ENCODE results near the gene SCAP. TPM values are rescaled to one million over a fixed set of nuclear protein-coding genes. Genes with fewer than 3 reads are reported as not detected.

The SCAP gene
- total and polyA plus RNA-seq, 2 of the 13 experiments (the other 11 are each of a cell fraction or from before 2014, with no cell fraction given) = 40.4 to 53.3 TPM

DNA sequence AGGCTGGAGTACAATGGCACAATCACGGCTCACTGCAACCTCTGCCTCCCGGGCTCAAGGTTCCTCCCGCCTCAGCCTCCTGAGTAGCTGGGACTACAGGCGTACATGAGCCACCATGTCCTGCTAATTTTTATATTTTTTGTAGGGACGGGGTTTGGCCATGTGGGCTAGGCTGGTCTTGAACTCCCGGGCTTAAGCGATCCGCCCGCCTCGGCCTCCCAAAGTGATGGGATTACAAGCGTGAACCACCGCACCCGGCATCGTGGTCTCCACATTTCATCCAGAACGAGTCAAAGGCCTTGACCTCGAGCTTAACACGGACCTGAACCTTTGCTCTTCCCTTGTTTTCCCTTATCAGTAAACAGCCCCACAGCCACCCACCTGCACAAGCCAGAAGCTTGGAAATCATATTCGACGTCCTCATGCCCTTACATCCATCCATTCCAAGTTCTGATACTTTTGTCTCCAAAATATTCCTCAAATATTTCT lies 96.3 kb downstream of the SCAP start (continued):
- TF ChIP-seq, protein P1, sequence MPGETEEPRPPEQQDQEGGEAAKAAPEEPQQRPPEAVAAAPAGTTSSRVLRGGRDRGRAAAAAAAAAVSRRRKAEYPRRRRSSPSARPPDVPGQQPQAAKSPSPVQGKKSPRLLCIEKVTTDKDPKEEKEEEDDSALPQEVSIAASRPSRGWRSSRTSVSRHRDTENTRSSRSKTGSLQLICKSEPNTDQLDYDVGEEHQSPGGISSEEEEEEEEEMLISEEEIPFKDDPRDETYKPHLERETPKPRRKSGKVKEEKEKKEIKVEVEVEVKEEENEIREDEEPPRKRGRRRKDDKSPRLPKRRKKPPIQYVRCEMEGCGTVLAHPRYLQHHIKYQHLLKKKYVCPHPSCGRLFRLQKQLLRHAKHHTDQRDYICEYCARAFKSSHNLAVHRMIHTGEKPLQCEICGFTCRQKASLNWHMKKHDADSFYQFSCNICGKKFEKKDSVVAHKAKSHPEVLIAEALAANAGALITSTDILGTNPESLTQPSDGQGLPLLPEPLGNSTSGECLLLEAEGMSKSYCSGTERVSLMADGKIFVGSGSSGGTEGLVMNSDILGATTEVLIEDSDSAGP (CRISPR knock-in tag; IDR thresholded peaks at IDR 0.05; ENCODE audit: borderline replicate concordance) = no peak; the same call in 1 of the 2 replicates
- no peak for TF ChIP-seq CHD2 (IDR thresholded peaks at IDR 0.05; ENCODE audit: low read depth, low read length)
- no peak for TF ChIP-seq SNAPC5 (CRISPR knock-in tag; IDR thresholded peaks at IDR 0.05; ENCODE audit: borderline replicate concordance)
- TF ChIP-seq SMARCE1 (IDR thresholded peaks at IDR 0.05; ENCODE audit: borderline replicate concordance) = no peak
- TF ChIP-seq MBNL3 (CRISPR knock-in tag; conservative IDR thresholded peaks at IDR 0.05) = no peak
- no peak for TF ChIP-seq PREB (CRISPR knock-in tag; IDR thresholded peaks at IDR 0.05)
- no peak for TF ChIP-seq THYN1 (CRISPR knock-in tag; IDR thresholded peaks at IDR 0.05; ENCODE audit: borderline replicate concordance, low read depth)
- TF ChIP-seq HES4 (CRISPR knock-in tag; IDR thresholded peaks at IDR 0.05; ENCODE audit: borderline replicate concordance) = peak; percentile 82
- TF ChIP-seq NKX3-1 (CRISPR knock-in tag; IDR thresholded peaks at IDR 0.05) = peak; percentile 46; the same call in 1 of the 2 replicates
- peak; percentile 84; the same call in 1 of the 2 replicates for TF ChIP-seq ZSCAN9 (CRISPR knock-in tag; IDR thresholded peaks at IDR 0.05; ENCODE audit: borderline replicate concordance)
- peak; percentile 78 for TF ChIP-seq ELF3 (CRISPR knock-in tag; IDR thresholded peaks at IDR 0.05)
- TF ChIP-seq ISL2 (CRISPR knock-in tag; IDR thresholded peaks at IDR 0.05) = peak; percentile 74; the same call in 1 of the 2 replicates
- TF ChIP-seq SIX4 (CRISPR knock-in tag; IDR thresholded peaks at IDR 0.05) = 0 out of 2 replicates have a peak, but pooled peaks have one; percentile 21
- TF ChIP-seq CEBPG (CRISPR knock-in tag; IDR thresholded peaks at IDR 0.05) = peak; percentile 24; the same call in 1 of the 2 replicates
- TF ChIP-seq KLF11 (CRISPR knock-in tag; IDR thresholded peaks at IDR 0.05) = peak; percentile 77; the same call in 1 of the 2 replicates
- no peak for TF ChIP-seq SNRNP70 (IDR thresholded peaks at IDR 0.05; ENCODE audit: low read depth, low read length)
- peak; percentile 54; the same call in 1 of the 2 replicates for TF ChIP-seq ZNF879 (CRISPR knock-in tag; IDR thresholded peaks at IDR 0.05)
- no peak for TF ChIP-seq ZFP62 (CRISPR knock-in tag; IDR thresholded peaks at IDR 0.05)
- TF ChIP-seq ZFP90 (CRISPR knock-in tag; IDR thresholded peaks at IDR 0.05; ENCODE audit: borderline replicate concordance) = peak; percentile 45; the same call in 1 of the 2 replicates
- TF ChIP-seq MEIS1 (CRISPR knock-in tag; IDR thresholded peaks at IDR 0.05; ENCODE audit: borderline replicate concordance) = no peak
- 0 out of 2 replicates have a peak, but pooled peaks have one; percentile 26 for TF ChIP-seq JUND (CRISPR knock-in tag; IDR thresholded peaks at IDR 0.05)
- TF ChIP-seq EEA1 (CRISPR knock-in tag; IDR thresholded peaks at IDR 0.05; ENCODE audit: borderline replicate concordance) = peak; percentile 59; the same call in 1 of the 2 replicates
- peak; percentile 93 for TF ChIP-seq ZFP37 (CRISPR knock-in tag; IDR thresholded peaks at IDR 0.05; ENCODE audit: borderline replicate concordance)
- TF ChIP-seq, protein P2, sequence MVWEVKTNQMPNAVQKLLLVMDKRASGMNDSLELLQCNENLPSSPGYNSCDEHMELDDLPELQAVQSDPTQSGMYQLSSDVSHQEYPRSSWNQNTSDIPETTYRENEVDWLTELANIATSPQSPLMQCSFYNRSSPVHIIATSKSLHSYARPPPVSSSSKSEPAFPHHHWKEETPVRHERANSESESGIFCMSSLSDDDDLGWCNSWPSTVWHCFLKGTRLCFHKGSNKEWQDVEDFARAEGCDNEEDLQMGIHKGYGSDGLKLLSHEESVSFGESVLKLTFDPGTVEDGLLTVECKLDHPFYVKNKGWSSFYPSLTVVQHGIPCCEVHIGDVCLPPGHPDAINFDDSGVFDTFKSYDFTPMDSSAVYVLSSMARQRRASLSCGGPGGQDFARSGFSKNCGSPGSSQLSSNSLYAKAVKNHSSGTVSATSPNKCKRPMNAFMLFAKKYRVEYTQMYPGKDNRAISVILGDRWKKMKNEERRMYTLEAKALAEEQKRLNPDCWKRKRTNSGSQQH (CRISPR knock-in tag; IDR thresholded peaks at IDR 0.05; ENCODE audit: low read depth) = 0 out of 2 replicates have a peak, but pooled peaks have one; percentile 66
- TF ChIP-seq NR2F2 (IDR thresholded peaks at IDR 0.05; ENCODE audit: borderline replicate concordance, low read depth) = peak; percentile 95
- TF ChIP-seq, protein P3, sequence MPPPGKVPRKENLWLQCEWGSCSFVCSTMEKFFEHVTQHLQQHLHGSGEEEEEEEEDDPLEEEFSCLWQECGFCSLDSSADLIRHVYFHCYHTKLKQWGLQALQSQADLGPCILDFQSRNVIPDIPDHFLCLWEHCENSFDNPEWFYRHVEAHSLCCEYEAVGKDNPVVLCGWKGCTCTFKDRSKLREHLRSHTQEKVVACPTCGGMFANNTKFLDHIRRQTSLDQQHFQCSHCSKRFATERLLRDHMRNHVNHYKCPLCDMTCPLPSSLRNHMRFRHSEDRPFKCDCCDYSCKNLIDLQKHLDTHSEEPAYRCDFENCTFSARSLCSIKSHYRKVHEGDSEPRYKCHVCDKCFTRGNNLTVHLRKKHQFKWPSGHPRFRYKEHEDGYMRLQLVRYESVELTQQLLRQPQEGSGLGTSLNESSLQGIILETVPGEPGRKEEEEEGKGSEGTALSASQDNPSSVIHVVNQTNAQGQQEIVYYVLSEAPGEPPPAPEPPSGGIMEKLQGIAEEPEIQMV (CRISPR knock-in tag; IDR thresholded peaks at IDR 0.05; ENCODE audit: low read depth) = peak; percentile 82

All from HepG2 (cell line).